Measurements from ENCODE around the gene PIGW. TPM values are rescaled to one million over a fixed set of nuclear protein-coding genes. Genes with fewer than 3 reads are reported as not detected.

The PIGW gene
- total and polyA plus RNA-seq, 2 donors from 2014 or later: 4.7 to 11.1 TPM

GRCh38 chr17:36544307-36545076 lies 9.7 kb downstream of the PIGW start, which contains the start of gene GGNBP2:
Gene GGNBP2 (plus strand): TSS chr17:36544919. CDS start chr17:36545725, 806 bp downstream.
- intact Hi-C loops (cut with DNase I): no loop called here
- TF ChIP-seq, protein P1, sequence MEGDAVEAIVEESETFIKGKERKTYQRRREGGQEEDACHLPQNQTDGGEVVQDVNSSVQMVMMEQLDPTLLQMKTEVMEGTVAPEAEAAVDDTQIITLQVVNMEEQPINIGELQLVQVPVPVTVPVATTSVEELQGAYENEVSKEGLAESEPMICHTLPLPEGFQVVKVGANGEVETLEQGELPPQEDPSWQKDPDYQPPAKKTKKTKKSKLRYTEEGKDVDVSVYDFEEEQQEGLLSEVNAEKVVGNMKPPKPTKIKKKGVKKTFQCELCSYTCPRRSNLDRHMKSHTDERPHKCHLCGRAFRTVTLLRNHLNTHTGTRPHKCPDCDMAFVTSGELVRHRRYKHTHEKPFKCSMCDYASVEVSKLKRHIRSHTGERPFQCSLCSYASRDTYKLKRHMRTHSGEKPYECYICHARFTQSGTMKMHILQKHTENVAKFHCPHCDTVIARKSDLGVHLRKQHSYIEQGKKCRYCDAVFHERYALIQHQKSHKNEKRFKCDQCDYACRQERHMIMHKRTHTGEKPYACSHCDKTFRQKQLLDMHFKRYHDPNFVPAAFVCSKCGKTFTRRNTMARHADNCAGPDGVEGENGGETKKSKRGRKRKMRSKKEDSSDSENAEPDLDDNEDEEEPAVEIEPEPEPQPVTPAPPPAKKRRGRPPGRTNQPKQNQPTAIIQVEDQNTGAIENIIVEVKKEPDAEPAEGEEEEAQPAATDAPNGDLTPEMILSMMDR (IDR thresholded peaks at IDR 0.05; ENCODE audit: borderline replicate concordance, extremely low read depth, insufficient read depth): no peak
- Histone ChIP-seq H3K4me1 (ENCODE audit: control insufficient read depth in 2 of 3, insufficient read depth in 2 of 3, low read depth in 1 of 3, low read length in 3 of 3) (peaks cover 7 to 19% (median 14%) of the 10 kb centered on the region in 3 donors), H3K27ac (ENCODE audit: low read depth in 2 of 2, low read length in 2 of 2) (peak within 1 kb of the TSS; percentile 99 to 100), H3K4me3 (ENCODE audit: low read length in 3 of 3) (peak within 1 kb of the TSS; percentile 83 to 95 (median 90)), H3K36me3 (ENCODE audit: control insufficient read depth in 2 of 3, insufficient read depth in 3 of 3, low read length in 3 of 3) (peaks cover 0 to 4% (median 0%) of the 10 kb centered on the region in 3 donors), H3K27me3 (ENCODE audit: control insufficient read depth, insufficient read depth, low read length) (no peaks in the 10 kb centered on the region), H3K9me3 (ENCODE audit: control insufficient read depth in 2 of 3, insufficient read depth in 1 of 3, low read length in 3 of 3) (no peaks in the 10 kb centered on the region), H3K9ac (ENCODE audit: low read length in 3 of 3) (peak within 1 kb of the TSS; percentile 89 to 96 (median 92))
- FAIRE-seq (no peak), DNase-seq (peak; percentile 94 to 98 (median 97))

GRCh38 chr17:36545077-36545464 lies 10.3 kb downstream of the PIGW start:
- Histone ChIP-seq H3K27ac (ENCODE audit: low read depth in 2 of 2, low read length in 2 of 2) (peak overlapping the region; percentile 99 to 100), H3K4me3 (ENCODE audit: low read length in 3 of 3) (peak overlapping the region; percentile 72 to 95 (median 90)), H3K9me3 (ENCODE audit: control insufficient read depth in 2 of 3, insufficient read depth in 1 of 3, low read length in 3 of 3) (no peaks in the 10 kb centered on the region), H3K36me3 (ENCODE audit: control insufficient read depth in 2 of 3, insufficient read depth in 3 of 3, low read length in 3 of 3) (peaks cover 0 to 4% (median 0%) of the 10 kb centered on the region in 3 donors), H3K4me1 (ENCODE audit: control insufficient read depth in 2 of 3, insufficient read depth in 2 of 3, low read depth in 1 of 3, low read length in 3 of 3) (peaks cover 7 to 19% (median 14%) of the 10 kb centered on the region in 3 donors), H3K27me3 (ENCODE audit: control insufficient read depth, insufficient read depth, low read length) (no peaks in the 10 kb centered on the region), H3K9ac (ENCODE audit: low read length in 3 of 3) (peak overlapping the region; percentile 82 to 95 (median 92))
- no peak for DNase-seq
- FAIRE-seq: no peak
- TF ChIP-seq, protein P1 (IDR thresholded peaks at IDR 0.05; ENCODE audit: borderline replicate concordance, extremely low read depth, insufficient read depth): no peak
- intact Hi-C loops (cut with DNase I): no loop called here

- no peak for FAIRE-seq
Measured at GRCh38 chr17:36545465-36546417, 11.0 kb downstream of the PIGW start.

More at GRCh38 chr17:36545465-36546417, 11.0 kb downstream of the PIGW start:
- Histone ChIP-seq H3K9me3 (ENCODE audit: control insufficient read depth in 2 of 3, insufficient read depth in 1 of 3, low read length in 3 of 3) (no peaks in the 10 kb centered on the region), H3K36me3 (ENCODE audit: control insufficient read depth in 2 of 3, insufficient read depth in 3 of 3, low read length in 3 of 3) (peaks cover 0 to 4% (median 0%) of the 10 kb centered on the region in 3 donors), H3K27ac (ENCODE audit: low read depth in 2 of 2, low read length in 2 of 2) (peak overlapping the region; percentile 80 to 86), H3K27me3 (ENCODE audit: control insufficient read depth, insufficient read depth, low read length) (no peaks in the 10 kb centered on the region), H3K4me3 (ENCODE audit: low read length in 3 of 3) (peak overlapping the region; percentile 83 to 85 (median 84)), H3K4me1 (ENCODE audit: control insufficient read depth in 2 of 3, insufficient read depth in 2 of 3, low read depth in 1 of 3, low read length in 3 of 3) (peaks cover 7 to 19% (median 14%) of the 10 kb centered on the region in 3 donors), H3K9ac (ENCODE audit: low read length in 3 of 3) (peak overlapping the region; percentile 50 to 77 (median 66))
- intact Hi-C loops (cut with DNase I): no loop called here
- TF ChIP-seq, protein P1 (IDR thresholded peaks at IDR 0.05; ENCODE audit: borderline replicate concordance, extremely low read depth, insufficient read depth): no peak
- peak; percentile 99 for DNase-seq
